ENCODE results near the gene RAF1.
"Not testable (repeated sequence)": the region's sequence is repeated elsewhere in the genome, so short reads cannot be mapped to it uniquely, and the experiment has no call there.

RAF1 gene

DNA sequence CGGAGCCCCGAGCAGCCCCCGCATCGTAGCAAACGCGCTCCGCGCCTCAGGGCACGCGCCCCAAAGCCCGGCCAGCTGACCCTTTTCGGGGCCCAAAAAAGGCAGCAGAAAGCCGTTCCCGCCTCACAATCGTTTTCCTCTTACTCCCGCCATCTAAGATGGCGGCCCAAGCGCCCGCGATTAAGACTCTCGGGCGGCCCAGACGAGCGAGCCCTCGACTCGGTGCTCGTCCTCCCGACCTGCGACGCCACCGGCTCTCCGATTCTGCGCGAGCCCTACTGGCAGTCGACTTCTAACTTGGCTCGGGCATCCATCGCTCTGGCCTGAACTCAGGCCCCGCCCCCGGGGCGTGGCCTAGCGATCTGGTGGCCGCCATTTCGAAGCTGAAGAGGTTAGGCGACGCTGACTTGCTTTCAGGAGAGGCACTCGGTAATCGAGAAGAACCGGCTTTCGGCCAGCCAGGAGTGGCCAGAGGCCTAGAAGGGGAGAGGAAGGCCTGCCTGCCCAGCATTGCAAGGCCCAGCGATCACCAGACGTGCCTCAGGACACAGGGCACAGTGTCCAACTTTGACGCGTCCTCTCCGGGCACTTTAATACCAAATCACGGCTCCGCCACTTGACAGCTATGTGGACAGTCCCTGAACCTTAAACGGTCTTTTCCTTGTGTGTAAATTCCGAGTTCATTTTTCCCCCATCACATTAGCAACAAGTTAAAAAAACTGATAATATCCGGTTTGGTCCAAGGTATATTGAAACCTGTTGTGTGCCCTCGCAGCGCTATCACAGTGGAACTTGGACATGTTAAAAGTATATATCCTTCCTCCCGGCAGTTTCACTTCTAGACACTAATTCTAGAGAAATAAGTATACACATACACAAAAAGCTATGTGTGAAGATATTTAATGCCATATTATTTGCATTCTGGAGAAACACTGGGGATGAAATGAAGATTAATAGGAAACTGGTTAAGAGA, at the start of gene RAF1:
RAF1 (minus strand) TSS at position 182 of the 973 bp plus-strand sequence. CDS start 45,396 bp downstream, outside the sequence.
- peak; percentile 97 for DNase-seq (ENCODE audit: low spot score)

DNA sequence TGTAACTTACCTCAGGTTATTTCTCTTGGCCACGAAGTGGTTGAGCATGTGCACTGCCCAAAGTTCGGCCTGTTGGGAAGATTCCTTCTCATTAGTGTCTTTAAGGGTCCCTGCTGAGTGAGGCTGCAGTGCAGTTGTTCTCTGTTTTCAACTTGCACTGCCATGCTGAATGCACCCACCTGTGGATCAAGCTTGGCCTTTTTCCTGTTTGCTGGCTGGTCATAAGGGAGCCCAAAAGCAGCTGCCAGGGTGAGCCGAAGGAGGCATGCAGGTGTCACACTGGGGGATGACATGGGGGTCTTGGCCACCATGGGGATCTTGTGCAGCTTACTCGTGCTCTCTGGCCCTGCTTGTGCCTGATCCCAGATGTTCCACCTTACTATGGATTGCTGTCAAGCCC, 46.1 kb upstream of the RAF1 start:
- DNase-seq (ENCODE audit: low spot score), result no peak

- DNase-seq (ENCODE audit: low spot score), result no peak
These were observed 45.4 kb upstream of the RAF1 start for GRCh38 chr3:12709334-12709733.

DNA sequence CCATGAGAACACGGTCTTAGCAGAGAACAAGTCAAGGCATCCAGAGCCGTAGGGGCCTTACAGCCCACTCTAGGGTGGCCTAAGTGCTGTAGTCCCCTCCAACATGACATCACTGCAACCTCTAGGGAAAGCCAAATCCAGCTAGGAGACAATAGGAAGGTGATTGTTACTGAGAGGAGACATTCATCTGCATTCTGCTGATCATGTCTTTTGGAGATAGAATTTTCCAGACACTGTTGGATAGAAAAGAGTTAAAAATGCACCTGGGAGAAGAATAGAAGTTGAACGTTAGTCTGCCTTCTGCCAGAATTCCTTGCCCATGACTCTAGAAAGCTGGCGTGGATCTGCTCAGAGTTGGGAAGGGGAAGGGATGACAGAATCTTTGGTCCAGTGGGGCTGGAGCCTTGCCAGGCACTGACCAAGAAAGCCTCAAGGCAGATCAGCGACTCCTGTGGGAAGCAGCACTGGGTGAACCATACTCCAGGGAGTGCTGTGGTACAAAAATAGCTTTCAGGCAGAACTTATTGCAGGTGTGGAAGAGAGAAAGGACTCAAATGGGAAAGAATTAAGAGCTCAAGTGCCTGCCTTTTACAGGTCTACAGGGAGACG, 44.8 kb upstream of the RAF1 start:
- DNase-seq (ENCODE audit: low spot score), result no peak

GRCh38 chr3:12707449-12707848, 43.5 kb upstream of the RAF1 start:
- DNase-seq (ENCODE audit: low spot score), result no peak

- DNase-seq (ENCODE audit: low spot score), result peak; percentile 74
These were observed 42.8 kb upstream of the RAF1 start for GRCh38 chr3:12706504-12707253.

- DNase-seq (ENCODE audit: low spot score), result no peak
These were observed 42.1 kb upstream of the RAF1 start for GRCh38 chr3:12705981-12706380.

DNA sequence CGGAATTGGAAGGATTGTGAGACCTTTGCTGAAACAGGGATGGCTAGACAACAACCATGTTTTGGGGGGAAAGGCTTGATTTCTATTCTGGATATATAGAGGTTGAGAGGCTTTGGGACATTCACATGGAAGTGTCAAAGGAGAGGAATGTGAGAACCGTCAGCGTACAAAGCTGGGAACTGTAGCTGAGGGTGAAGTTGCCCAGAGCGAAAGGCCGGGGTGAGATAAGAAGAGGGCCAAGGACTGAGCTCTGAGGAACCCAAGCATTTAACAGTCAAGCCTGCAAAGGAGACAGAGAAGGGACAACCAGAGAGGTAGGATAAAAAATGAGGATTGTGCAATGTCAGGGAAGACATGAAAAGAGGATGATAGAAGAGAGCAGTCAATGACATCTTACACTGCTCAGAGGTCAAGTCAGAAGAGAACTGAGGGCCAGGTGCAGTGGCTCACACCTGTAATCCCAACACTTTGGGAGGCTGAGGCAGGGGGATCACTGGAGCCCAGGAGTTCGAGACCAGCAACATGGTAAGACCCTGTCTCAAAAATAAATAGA, 41.5 kb upstream of the RAF1 start:
- DNase-seq (ENCODE audit: low spot score), result no peak

DNA sequence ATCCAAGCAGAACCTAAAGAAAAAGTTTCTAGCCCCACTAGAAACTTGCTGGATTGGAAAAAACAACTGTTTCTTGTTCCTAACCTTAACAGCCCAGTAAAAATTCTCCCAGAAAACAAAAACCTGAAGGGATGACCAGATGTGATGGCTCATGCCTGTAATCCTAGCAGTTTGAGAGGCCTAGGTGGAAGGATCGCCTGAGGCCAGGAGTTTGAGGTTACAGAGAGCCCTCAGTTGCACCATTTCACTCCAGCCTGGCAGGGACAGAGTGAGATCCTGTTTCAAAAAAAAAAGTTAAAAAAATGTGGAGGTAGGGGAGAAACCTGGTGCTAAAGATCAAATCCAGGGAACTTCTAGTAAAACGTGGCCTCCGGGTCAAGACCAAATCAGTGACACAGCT, 38.6 kb upstream of the RAF1 start:
- no peak for DNase-seq (ENCODE audit: low spot score)

- not testable (repeated sequence) for DNase-seq (ENCODE audit: low spot score)
These were observed 37.7 kb upstream of the RAF1 start for GRCh38 chr3:12701601-12702000.

- DNase-seq (ENCODE audit: low spot score), result no peak
These were observed 36.9 kb upstream of the RAF1 start for GRCh38 chr3:12700800-12701199.

DNA sequence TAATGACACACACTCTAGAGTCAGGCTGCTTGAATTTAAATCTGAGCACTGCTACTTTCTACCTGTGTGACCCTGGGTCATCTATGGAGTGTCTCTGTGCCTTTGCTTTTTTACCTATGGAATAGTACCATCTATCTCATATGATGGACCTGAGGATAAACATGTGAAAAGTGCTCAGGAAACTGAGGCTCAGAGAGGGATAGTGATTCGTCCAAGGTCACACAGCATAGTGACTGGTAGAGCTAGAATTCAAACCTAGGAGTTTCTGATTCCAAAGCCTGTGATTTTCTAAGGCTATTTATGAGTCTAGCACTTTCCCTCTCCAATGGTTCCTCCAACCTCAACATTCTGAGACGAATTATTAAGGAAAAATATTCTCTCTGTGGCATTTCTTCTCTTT, 32.0 kb upstream of the RAF1 start:
- DNase-seq (ENCODE audit: low spot score), result no peak

- no peak for DNase-seq (ENCODE audit: low spot score)
These were observed 31.2 kb upstream of the RAF1 start for GRCh38 chr3:12695112-12695511.

GRCh38 chr3:12692444-12692843, 28.5 kb upstream of the RAF1 start:
- no peak for DNase-seq (ENCODE audit: low spot score)

DNA sequence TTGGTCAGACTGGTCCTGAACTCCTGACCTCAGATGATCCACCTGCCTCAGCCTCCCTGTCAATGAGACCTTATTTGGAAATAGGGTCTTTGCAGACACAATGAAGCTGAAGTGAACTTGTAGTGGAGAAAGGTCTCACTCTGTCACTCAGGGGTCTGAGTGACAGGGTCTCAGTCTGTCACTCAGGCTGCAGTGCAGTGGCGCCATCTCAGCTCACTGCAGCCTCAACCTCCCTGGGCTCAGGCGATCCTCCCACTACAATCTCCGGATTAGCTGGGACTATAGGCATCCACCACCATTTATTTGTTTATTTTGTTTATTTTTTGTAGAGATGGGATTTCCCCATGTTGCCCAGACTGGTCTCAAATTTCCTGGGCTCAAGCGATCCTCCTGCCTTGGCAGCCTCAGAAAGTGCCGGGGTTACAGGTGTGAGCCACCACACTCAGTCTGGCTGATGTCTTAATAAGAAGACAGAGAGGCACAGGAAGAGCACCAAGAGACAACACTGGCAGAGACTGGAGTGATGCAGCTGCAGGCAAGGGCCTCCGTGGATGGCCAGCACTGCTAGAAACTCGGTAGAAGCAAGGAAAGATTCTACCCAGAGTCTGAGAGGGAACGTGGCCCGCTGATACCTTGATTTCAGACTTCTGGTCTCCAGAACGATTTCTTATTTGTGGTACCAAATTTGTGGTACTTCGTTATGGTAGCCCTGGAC, 26.2 kb upstream of the RAF1 start:
- no peak for DNase-seq (ENCODE audit: low spot score)

DNA sequence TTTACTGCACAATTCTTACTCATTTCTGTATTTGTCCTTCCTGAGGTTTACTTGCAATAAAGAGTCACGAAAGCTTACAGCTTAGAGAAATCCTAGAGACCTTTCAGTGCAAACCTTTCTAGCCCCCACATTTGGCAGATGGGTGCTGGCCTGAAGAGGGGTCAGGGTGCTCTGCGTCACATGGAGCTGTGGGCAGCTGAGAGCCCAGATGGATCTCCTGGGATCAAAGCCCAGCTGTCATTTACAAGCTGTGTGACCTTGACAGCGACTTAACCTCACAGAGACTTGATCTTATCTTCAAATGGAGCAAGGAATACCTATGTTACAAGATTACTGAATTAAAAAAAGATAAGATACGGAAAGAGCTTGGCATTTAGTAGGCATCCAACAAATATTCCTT, 24.0 kb upstream of the RAF1 start:
- DNase-seq (ENCODE audit: low spot score), result no peak

- no peak for DNase-seq (ENCODE audit: low spot score)
These were observed 22.2 kb upstream of the RAF1 start for GRCh38 chr3:12686096-12686495.

DNA sequence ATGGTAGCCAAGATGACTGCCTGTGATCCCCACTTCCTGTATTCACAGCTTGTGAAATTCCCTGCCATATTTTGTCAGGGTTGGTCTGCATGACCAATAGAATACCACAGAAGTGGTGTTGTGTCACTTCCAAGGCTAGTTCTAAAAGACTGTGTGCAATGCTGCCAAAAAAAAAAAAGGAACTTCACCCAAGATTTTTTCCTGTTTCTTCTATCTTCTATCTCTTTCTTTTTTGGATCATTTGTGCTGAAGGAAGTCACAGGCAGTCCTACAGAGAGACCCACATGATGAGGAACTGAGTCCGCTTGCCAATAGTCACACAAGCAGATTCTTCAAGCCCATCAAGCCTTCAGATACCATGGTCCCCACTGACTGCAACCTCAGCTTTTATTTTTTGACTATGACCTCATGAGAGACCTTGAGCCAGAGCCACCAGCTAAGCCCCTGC, 18.1 kb upstream of the RAF1 start:
- no peak for DNase-seq (ENCODE audit: low spot score)

- DNase-seq (ENCODE audit: low spot score), result no peak
These were observed 17.4 kb upstream of the RAF1 start for GRCh38 chr3:12681089-12681942.

- no peak for DNase-seq (ENCODE audit: low spot score)
These were observed 15.6 kb upstream of the RAF1 start for GRCh38 chr3:12679468-12679867.

GRCh38 chr3:12677616-12678015, 13.7 kb upstream of the RAF1 start:
- no peak for DNase-seq (ENCODE audit: low spot score)
